IPS-18c (cell line): ENCODE data around the gene OOSP2.
"Not testable (repeated sequence)": the region's sequence is repeated elsewhere in the genome, so short reads cannot be mapped to it uniquely, and the experiment has no call there.

Experiments
- H3K4me3 ChIP-seq: 2 replicates; pipeline ENCODE4 v1.7.0; 2013; ENCODE audit warnings: low read depth, mild to moderate bottlenecking, low read length, moderate library complexity; ENCODE audit not compliant: insufficient read depth
- H3K9me3 ChIP-seq: one replicate; pipeline ENCODE4 v1.6.1; 2013; ENCODE audit warnings: mild to moderate bottlenecking, low read length, moderate library complexity; ENCODE audit not compliant: control insufficient read depth, insufficient read depth

OOSP2 gene

DNA sequence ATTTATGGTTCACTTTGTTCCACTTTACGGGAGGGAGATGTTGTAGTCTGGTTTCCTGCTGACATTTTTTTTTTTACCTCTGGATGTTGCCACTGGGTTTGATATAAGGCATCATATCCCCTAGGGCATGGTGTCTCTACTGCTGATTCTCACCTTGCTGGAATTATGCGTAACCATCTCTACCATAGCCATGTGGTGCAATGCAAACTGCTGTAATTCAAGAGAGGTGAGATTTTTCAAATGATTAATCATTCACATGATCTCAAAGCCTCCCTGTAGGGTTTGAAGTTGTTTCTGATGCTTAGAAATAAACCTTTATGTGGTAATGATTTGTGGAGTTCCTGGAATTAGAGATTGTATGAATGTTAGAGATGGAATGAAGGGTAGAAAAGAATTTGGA is 29.2 kb downstream of the OOSP2 start:
- Histone ChIP-seq H3K9me3 (no peaks in the 10 kb centered on the region), H3K4me3 (no peak overlapping the region)

GRCh38 chr11:60071644-60072043 is 31.4 kb downstream of the OOSP2 start:
- not testable (repeated sequence) for H3K4me3 ChIP-seq, H3K9me3 ChIP-seq

DNA sequence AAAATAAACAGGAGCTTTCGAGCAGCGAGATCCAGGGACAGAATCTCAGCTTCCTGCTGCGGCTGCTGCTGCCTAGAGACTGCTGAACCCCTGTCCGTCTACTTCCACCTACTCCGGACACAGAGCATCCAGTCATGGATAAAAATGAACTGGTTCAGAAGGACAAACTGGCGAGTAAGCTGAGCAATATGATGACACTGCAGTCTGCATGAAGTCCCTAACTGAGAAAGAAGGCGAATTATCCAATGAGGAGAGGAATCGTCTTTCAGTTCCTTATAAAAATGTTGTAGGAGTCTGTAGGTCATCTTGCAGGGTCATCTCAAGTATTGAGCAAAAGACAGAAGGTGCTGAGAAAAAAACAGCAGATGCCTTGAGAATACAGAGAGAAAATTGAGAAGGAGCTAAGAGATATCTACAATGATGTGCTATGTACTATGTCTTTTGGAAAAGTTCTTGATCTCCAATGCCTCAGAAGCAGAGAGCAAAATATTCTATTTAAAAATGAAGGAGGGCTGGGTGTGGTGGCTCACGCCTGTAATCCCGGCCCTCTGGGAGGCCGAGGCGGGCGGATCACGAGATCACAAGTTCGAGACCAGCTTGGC is 37.1 kb downstream of the OOSP2 start:
- H3K4me3 ChIP-seq, result no peak overlapping the region

DNA sequence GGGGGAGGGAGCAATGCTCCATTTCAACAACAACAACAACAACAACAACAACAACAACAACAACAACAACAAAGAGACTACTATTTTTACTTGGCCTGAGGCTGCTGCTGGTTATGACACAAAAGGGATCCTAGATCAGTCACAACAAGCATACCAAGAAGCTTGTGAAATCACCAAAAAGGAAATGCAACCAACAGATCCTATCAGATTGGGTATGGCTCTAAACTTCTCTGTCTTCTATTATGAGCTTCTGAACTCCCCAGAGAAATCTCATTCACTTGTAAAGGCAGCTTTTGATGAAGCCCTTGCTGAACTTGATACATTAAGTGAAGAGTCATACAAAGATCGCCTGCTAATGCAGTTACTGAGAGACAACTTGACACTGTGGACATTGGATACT is 37.8 kb downstream of the OOSP2 start:
- H3K9me3 ChIP-seq, result no peaks in the 10 kb centered on the region
- no peak overlapping the region for H3K4me3 ChIP-seq

More for the DNA sequence above, 37.1 kb downstream of the OOSP2 start:
- H3K9me3 ChIP-seq, result no peaks in the 10 kb centered on the region

- H3K4me3 ChIP-seq, result no peak overlapping the region
- H3K9me3 ChIP-seq, result no peaks in the 10 kb centered on the region
Observed at GRCh38 chr11:60078745-60079144, 38.5 kb downstream of the OOSP2 start.

DNA sequence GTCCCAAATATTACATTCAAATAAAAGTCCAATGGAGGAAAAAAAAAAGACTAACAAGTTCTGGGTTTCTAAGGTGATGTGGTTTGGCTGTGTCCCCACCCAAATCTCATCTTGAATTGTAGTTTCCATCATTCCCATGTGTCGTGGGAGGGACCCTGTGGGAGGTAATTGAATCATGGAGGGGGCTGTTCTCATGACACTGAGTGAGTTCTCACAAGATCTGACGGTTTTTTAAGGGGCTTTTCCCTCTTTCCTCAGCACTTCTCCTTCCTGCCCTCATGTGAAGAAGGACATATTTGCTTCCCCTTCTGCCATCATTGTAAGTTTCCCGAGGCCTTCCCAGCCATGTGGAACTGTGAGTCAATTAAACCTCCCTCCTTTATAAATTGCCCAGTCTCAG is 40.3 kb downstream of the OOSP2 start:
- H3K4me3 ChIP-seq, result no peak overlapping the region
- no peaks in the 10 kb centered on the region for H3K9me3 ChIP-seq

GRCh38 chr11:60084631-60085273 is 44.5 kb downstream of the OOSP2 start:
- Histone ChIP-seq H3K4me3 (no peak overlapping the region), H3K9me3 (no peaks in the 10 kb centered on the region)

GRCh38 chr11:60085909-60086308 is 45.7 kb downstream of the OOSP2 start:
- no peak overlapping the region for H3K4me3 ChIP-seq

DNA sequence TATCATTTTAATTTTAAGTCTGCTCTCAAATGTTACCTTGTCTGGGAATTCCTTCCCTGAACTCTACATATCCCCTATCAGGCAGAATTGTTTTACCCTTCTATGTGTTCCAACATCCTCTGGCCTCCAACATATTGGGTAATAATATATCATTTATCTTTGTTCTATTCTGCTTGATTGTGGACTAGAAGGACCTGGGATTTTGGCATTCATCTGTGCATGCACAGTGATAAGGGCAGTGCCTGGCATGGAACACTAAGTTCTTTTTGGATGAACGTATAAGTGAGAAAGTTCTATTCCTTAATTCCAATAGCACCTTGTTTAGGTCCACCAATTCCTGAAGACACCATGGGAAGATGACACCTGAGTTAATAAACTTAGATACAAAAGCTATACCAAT is 47.0 kb downstream of the OOSP2 start:
- no peaks in the 10 kb centered on the region for H3K9me3 ChIP-seq
- no peak overlapping the region for H3K4me3 ChIP-seq

More at GRCh38 chr11:60085909-60086308, 45.7 kb downstream of the OOSP2 start:
- H3K9me3 ChIP-seq, result no peaks in the 10 kb centered on the region

GRCh38 chr11:60088364-60088763 is 48.2 kb downstream of the OOSP2 start, which contains the start of gene MS4A2:
MS4A2 (plus strand) TSS chr11:60088664; CDS start chr11:60088766, 102 bp downstream.
- Histone ChIP-seq H3K9me3 (no peaks in the 10 kb centered on the region), H3K4me3 (no peak within 1 kb of the TSS)

GRCh38 chr11:60095477-60096120 is 55.4 kb downstream of the OOSP2 start:
- H3K4me3 ChIP-seq, result no peak overlapping the region
- H3K9me3 ChIP-seq, result no peaks in the 10 kb centered on the region

DNA sequence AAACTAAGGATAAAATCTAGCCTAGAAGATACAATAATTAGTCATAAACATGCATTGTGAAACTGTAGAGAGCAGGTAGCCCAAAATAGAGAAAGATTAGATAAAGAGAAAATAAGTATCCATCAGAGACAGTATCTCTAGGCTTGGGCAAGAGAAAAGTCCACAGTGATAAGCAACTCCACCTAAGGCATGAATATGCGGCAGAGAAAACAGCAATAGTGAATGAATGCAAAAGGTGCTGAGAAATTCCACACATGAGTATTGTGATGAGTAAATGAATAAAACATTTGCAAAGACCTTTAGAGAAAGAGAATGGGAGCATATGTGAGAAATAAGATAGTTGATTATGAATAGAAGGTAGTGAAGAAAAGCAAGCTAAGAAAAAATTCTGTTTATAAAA is 57.0 kb downstream of the OOSP2 start:
- no peak overlapping the region for H3K4me3 ChIP-seq
- H3K9me3 ChIP-seq, result no peaks in the 10 kb centered on the region
